ENCODE results near the gene NR6A1. TPM values are rescaled to one million over a fixed set of nuclear protein-coding genes. Genes with fewer than 3 reads are reported as not detected.
A peak's percentile ranks its signal among the peaks of the same experiment; 100 is the strongest.

Gene NR6A1
- total RNA-seq, 1 experiment from 2014 or later, result 99.3 TPM

DNA sequence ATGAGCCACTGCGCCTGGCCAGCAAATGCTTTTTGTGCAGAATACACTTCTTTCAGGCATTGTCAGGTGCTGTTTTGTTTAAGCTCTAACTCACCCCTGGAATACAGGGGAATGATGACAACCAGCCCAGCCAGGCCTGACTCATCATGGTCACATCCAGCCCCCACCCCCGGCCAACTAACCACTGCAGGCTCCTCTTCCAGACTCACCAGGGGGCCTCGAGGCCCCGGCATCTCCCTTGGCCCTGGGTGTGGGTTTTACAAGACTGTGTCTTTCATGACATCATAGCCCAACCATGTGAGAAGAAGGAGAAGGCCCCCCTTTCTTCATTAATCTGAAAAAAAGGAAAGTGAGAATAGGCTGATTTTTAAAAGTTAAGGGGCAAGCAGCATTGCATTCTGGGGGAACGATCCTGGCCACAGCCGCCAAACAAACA, 41.3 kb upstream of the NR6A1 start:
- Histone ChIP-seq H3T11ph (ENCODE audit: low read length) (no peak overlapping the region), H3K4me2 (ENCODE audit: insufficient read depth, insufficient read length, low read length) (no peak overlapping the region), H2BK5ac (ENCODE audit: insufficient read length, low read length) (no peak overlapping the region), H4K8ac (replicated peaks; ENCODE audit: insufficient read length, low read depth, low read length) (no peak overlapping the region), H3K56ac (ENCODE audit: insufficient read length, low read depth, low read length) (no peak overlapping the region), H3K23me2 (ENCODE audit: insufficient read length, low read depth, low read length, poor library complexity, severe bottlenecking) (no peaks in the 10 kb centered on the region), H2AFZ (ENCODE audit: low read length) (no peak overlapping the region), H2BK15ac (ENCODE audit: low read depth, low read length) (no peak overlapping the region), H2BK120ac (ENCODE audit: low read depth, low read length, poor library complexity, severe bottlenecking) (no peak overlapping the region), H4K91ac (ENCODE audit: insufficient read length, low read depth, low read length) (no peak overlapping the region), H3K9ac (ENCODE audit: extremely low read depth, insufficient read length, low read length) (no peak overlapping the region), H4K5ac (ENCODE audit: insufficient read length, low read depth, low read length) (no peak overlapping the region), H2BK20ac (ENCODE audit: low read depth, low read length, poor library complexity, severe bottlenecking) (no peak overlapping the region), H3K23ac (ENCODE audit: insufficient read length, low read depth, low read length) (no peak overlapping the region), H2BK12ac (ENCODE audit: insufficient read length, low read depth, low read length) (no peak overlapping the region), H4K20me1 (ENCODE audit: control insufficient read depth, insufficient read depth, insufficient read length) (no peaks in the 10 kb centered on the region), H3K9me3 (ENCODE audit: control insufficient read depth, low read depth, low read length) (no peaks in the 10 kb centered on the region), H2AK5ac (ENCODE audit: insufficient read length, low read length) (no peak overlapping the region), H3K4me1 (ENCODE audit: insufficient read depth, low read length) (peaks cover 3% of the 10 kb centered on the region; the same call in 1 of the 2 replicates), H3K79me2 (ENCODE audit: insufficient read depth, low read length) (no peaks in the 10 kb centered on the region), H3K27me3 (ENCODE audit: insufficient read depth, low read length) (no peaks in the 10 kb centered on the region), H3K27ac (ENCODE audit: insufficient read length, low read depth, low read length) (no peak overlapping the region), H3K18ac (ENCODE audit: insufficient read length, low read depth, low read length) (no peak overlapping the region), H3K4ac (ENCODE audit: low read depth, low read length) (no peak overlapping the region), H3K79me1 (ENCODE audit: insufficient read depth, low read depth, low read length, poor library complexity, severe bottlenecking) (no peaks in the 10 kb centered on the region), H3K14ac (ENCODE audit: insufficient read depth, low read length) (no peak overlapping the region)
- H3K27me3 Mint-ChIP-seq (ENCODE audit: low read depth), result no peaks in the 10 kb centered on the region
- WGBS (ENCODE audit: extremely low coverage, insufficient read length, low lambda C conversion rate), result no CpG with 5 or more reads among the region's 6 CpGs
- H3K27ac Mint-ChIP-seq, result peak overlapping the region; percentile 62 to 93 (median 77); a peak in 4 of 7 replicates
- H3K4me3 Mint-ChIP-seq, result peak overlapping the region in 1 of 2 experiments; percentile 45; a peak in 1 of 5 replicates
- TF ChIP-seq, protein P1, sequence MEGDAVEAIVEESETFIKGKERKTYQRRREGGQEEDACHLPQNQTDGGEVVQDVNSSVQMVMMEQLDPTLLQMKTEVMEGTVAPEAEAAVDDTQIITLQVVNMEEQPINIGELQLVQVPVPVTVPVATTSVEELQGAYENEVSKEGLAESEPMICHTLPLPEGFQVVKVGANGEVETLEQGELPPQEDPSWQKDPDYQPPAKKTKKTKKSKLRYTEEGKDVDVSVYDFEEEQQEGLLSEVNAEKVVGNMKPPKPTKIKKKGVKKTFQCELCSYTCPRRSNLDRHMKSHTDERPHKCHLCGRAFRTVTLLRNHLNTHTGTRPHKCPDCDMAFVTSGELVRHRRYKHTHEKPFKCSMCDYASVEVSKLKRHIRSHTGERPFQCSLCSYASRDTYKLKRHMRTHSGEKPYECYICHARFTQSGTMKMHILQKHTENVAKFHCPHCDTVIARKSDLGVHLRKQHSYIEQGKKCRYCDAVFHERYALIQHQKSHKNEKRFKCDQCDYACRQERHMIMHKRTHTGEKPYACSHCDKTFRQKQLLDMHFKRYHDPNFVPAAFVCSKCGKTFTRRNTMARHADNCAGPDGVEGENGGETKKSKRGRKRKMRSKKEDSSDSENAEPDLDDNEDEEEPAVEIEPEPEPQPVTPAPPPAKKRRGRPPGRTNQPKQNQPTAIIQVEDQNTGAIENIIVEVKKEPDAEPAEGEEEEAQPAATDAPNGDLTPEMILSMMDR (conservative IDR thresholded peaks at IDR 0.05), result no peak
- no peak for DNase-seq
- H3K4me1 Mint-ChIP-seq, result peaks cover 37 to 45% of the 10 kb centered on the region in 2 experiments
- H3K9me3 Mint-ChIP-seq, result no peaks in the 10 kb centered on the region
- no peaks in the 10 kb centered on the region; a peak in 1 of 7 replicates for H3K36me3 Mint-ChIP-seq (ENCODE audit: insufficient read depth in 1 of 3, low read depth in 3 of 3)

All from H9 (cell line).